Subcutaneous adipose tissue (tissue), 4 donors: ENCODE data around the gene NR1I2. TPM values are rescaled to one million over a fixed set of nuclear protein-coding genes. Genes with fewer than 3 reads are reported as not detected.

Source experiments
- total RNA-seq, 4 donors: library from RNA; depleted of rRNA; stranded (reverse); fragments of >200 nt; gene quantifications; one replicate each; pipeline ENCODE4 v1.1.0, GENCODE V29; 2016
- TF ChIP-seq, protein P1 (sequence below): fragments of 450-650 bp; IDR thresholded peaks from one replicate; pipeline ENCODE4 v1.5.1; 2016; ENCODE audit warnings: low read depth, mild to moderate bottlenecking, control low read depth, antibody characterized with exemption, moderate library complexity

NR1I2 gene
- total RNA-seq, 4 donors from 2014 or later: 0.66 to 0.68 TPM; not detected in 2

GRCh38 chr3:119747357-119747756 is 34.5 kb upstream of the NR1I2 start:
- TF ChIP-seq, protein P1, sequence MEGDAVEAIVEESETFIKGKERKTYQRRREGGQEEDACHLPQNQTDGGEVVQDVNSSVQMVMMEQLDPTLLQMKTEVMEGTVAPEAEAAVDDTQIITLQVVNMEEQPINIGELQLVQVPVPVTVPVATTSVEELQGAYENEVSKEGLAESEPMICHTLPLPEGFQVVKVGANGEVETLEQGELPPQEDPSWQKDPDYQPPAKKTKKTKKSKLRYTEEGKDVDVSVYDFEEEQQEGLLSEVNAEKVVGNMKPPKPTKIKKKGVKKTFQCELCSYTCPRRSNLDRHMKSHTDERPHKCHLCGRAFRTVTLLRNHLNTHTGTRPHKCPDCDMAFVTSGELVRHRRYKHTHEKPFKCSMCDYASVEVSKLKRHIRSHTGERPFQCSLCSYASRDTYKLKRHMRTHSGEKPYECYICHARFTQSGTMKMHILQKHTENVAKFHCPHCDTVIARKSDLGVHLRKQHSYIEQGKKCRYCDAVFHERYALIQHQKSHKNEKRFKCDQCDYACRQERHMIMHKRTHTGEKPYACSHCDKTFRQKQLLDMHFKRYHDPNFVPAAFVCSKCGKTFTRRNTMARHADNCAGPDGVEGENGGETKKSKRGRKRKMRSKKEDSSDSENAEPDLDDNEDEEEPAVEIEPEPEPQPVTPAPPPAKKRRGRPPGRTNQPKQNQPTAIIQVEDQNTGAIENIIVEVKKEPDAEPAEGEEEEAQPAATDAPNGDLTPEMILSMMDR: no peak

- TF ChIP-seq, protein P1: no peak
These were observed 32.9 kb upstream of the NR1I2 start for GRCh38 chr3:119748991-119749390.

DNA sequence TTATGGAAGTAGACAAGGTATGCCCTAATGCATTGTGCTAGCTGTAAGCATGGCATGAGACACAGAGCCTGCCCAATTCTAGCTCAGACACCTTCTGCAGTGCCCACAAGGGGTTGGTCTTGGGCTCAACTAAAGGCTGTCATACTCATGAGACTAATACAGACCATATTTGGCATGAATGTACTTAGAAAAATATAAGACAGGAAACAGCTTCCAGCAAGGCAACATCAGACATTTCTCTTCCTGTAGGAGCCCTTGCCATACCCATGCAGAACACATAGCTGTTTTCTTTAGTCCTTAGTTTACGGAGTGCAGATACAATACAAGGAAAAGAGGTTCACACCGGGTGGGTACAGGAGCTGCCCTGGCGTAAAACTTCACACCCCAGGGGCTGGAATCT is 30.5 kb upstream of the NR1I2 start:
- TF ChIP-seq, protein P1: no peak

- TF ChIP-seq, protein P1: no peak
These were observed 21.9 kb upstream of the NR1I2 start for GRCh38 chr3:119759962-119760361.

GRCh38 chr3:119762876-119763275 is 19.0 kb upstream of the NR1I2 start:
- TF ChIP-seq, protein P1: no peak

GRCh38 chr3:119763466-119763865 is 18.4 kb upstream of the NR1I2 start:
- TF ChIP-seq, protein P1: no peak

DNA sequence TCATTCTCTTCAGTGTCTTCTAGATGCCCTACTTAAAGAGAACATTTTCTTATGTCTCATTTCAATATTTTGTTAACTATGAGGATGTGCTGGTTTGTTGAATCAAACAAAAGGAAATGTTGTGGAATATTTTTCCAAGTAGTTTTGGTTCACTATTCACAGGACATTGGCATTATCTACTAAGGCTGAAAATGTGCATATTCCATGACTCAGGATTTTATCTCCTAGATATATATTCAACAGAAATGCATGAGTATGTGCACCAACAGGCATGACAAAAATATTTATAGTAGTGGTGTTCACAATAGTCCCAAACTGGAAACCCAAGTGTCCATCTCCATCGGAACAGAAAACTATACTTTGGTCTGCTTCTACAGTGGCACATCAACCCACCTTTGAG is 16.7 kb upstream of the NR1I2 start:
- TF ChIP-seq, protein P1: no peak
